Measurements from ENCODE around the gene ST3GAL3.

DNA sequence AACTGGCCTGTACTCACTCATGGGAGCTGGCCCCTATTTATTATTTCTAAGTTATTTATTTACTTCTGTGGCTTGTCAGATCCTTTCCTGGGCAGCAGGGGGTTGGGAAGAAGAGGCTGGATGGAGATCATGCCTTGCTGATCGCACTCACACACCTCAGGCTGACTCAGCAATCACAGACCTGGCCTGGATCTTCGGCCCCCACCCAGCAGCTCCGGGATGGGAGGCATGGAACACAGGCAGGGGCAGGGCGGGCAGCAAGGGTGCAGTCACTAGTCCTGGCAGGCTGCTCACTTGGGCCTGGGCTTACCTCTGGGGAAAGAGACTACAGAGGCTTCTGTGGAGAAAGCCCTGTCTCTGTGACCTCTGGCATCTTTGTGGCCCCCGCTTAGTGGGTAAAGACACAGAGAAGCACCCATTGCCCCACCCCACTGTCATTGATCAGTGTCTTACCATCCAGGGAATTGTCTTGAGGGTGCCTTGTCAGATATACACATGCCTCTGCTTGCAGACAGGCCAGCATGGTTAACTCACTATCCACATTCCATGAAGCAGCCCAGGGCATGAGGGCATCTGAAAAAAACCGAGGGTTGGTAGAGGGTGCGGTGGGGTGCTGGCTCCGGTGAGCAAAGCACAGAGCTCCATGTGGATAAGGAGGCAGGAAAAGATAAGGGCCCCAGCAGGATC lies 230.0 kb downstream of the ST3GAL3 start:
- TF ChIP-seq KDM5A (IDR thresholded peaks at IDR 0.05), result no peak
- TF ChIP-seq, protein P1, sequence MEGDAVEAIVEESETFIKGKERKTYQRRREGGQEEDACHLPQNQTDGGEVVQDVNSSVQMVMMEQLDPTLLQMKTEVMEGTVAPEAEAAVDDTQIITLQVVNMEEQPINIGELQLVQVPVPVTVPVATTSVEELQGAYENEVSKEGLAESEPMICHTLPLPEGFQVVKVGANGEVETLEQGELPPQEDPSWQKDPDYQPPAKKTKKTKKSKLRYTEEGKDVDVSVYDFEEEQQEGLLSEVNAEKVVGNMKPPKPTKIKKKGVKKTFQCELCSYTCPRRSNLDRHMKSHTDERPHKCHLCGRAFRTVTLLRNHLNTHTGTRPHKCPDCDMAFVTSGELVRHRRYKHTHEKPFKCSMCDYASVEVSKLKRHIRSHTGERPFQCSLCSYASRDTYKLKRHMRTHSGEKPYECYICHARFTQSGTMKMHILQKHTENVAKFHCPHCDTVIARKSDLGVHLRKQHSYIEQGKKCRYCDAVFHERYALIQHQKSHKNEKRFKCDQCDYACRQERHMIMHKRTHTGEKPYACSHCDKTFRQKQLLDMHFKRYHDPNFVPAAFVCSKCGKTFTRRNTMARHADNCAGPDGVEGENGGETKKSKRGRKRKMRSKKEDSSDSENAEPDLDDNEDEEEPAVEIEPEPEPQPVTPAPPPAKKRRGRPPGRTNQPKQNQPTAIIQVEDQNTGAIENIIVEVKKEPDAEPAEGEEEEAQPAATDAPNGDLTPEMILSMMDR (IDR thresholded peaks at IDR 0.05), result no peak
- TF ChIP-seq CBX2 (IDR thresholded peaks at IDR 0.05; ENCODE audit: borderline replicate concordance, low read depth), result no peak
- TF ChIP-seq, protein P2, sequence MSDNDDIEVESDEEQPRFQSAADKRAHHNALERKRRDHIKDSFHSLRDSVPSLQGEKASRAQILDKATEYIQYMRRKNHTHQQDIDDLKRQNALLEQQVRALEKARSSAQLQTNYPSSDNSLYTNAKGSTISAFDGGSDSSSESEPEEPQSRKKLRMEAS (IDR thresholded peaks at IDR 0.05), result no peak; the same call in 1 of the 2 replicates
- no peak for TF ChIP-seq RARB (CRISPR knock-in tag; IDR thresholded peaks at IDR 0.05)
- TF ChIP-seq POLR2AphosphoS2 (conservative IDR thresholded peaks at IDR 0.05; ENCODE audit: low read length), result no peak
- TF ChIP-seq EP300 (IDR thresholded peaks at IDR 0.05), result no peak
- no peak for TF ChIP-seq BHLHE40 (IDR thresholded peaks at IDR 0.05; ENCODE audit: low read depth, low read length)
- no peak for TF ChIP-seq POLR2A (IDR thresholded peaks at IDR 0.05; ENCODE audit: low read length)
- TF ChIP-seq MYC (IDR thresholded peaks at IDR 0.05; ENCODE audit: borderline replicate concordance, low read length), result no peak
